ENCODE measurements around the gene CCN5.

GRCh38 chr20:44727651-44728050 is 12.5 kb downstream of the CCN5 start:
- TF ChIP-seq, protein P1, sequence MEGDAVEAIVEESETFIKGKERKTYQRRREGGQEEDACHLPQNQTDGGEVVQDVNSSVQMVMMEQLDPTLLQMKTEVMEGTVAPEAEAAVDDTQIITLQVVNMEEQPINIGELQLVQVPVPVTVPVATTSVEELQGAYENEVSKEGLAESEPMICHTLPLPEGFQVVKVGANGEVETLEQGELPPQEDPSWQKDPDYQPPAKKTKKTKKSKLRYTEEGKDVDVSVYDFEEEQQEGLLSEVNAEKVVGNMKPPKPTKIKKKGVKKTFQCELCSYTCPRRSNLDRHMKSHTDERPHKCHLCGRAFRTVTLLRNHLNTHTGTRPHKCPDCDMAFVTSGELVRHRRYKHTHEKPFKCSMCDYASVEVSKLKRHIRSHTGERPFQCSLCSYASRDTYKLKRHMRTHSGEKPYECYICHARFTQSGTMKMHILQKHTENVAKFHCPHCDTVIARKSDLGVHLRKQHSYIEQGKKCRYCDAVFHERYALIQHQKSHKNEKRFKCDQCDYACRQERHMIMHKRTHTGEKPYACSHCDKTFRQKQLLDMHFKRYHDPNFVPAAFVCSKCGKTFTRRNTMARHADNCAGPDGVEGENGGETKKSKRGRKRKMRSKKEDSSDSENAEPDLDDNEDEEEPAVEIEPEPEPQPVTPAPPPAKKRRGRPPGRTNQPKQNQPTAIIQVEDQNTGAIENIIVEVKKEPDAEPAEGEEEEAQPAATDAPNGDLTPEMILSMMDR (IDR thresholded peaks at IDR 0.05), result no peak
- no peak for TF ChIP-seq EZH2 (IDR thresholded peaks at IDR 0.05)

All from neural progenitor cell (in vitro differentiated cells).